ENCODE results near the gene ST6GALNAC5.
A peak's percentile ranks its signal among the peaks of the same experiment; 100 is the strongest.

Gene ST6GALNAC5

GRCh38 chr1:77027847-77028246 lies 160.6 kb downstream of the ST6GALNAC5 start:
- H3K9me3 ChIP-seq (ENCODE audit: control insufficient read depth in 2 of 2, low read length in 2 of 2) = no peaks in the 10 kb centered on the region
- no peak overlapping the region for H3K9ac ChIP-seq (ENCODE audit: low read length in 2 of 2)
- H3K36me3 ChIP-seq (ENCODE audit: control insufficient read depth in 2 of 2, insufficient read depth in 2 of 2, low read length in 2 of 2) = no peaks in the 10 kb centered on the region
- no peaks in the 10 kb centered on the region for H3K27me3 ChIP-seq (ENCODE audit: control insufficient read depth in 1 of 2, insufficient read depth in 2 of 2, low read length in 2 of 2)
- H3K27ac ChIP-seq (ENCODE audit: low read length) = no peak overlapping the region
- no peak overlapping the region for H3K4me3 ChIP-seq (ENCODE audit: low read length in 2 of 2)
- peaks cover 5% of the 10 kb centered on the region for H3K4me1 ChIP-seq (ENCODE audit: control insufficient read depth, insufficient read depth, low read length)

- peaks cover 5% of the 10 kb centered on the region for H3K4me1 ChIP-seq (ENCODE audit: control insufficient read depth, insufficient read depth, low read length)
Measured at GRCh38 chr1:77030401-77031105, 163.3 kb downstream of the ST6GALNAC5 start.

GRCh38 chr1:77031106-77031662 lies 163.9 kb downstream of the ST6GALNAC5 start:
- no peak overlapping the region for H3K9ac ChIP-seq (ENCODE audit: low read length in 2 of 2)
- H3K27me3 ChIP-seq (ENCODE audit: control insufficient read depth in 1 of 2, insufficient read depth in 2 of 2, low read length in 2 of 2) = no peaks in the 10 kb centered on the region
- peaks cover 5% of the 10 kb centered on the region for H3K4me1 ChIP-seq (ENCODE audit: control insufficient read depth, insufficient read depth, low read length)
- no peak overlapping the region for H3K4me3 ChIP-seq (ENCODE audit: low read length in 2 of 2)
- H3K9me3 ChIP-seq (ENCODE audit: control insufficient read depth in 2 of 2, low read length in 2 of 2) = no peaks in the 10 kb centered on the region
- no peak overlapping the region for H3K27ac ChIP-seq (ENCODE audit: low read length)
- H3K36me3 ChIP-seq (ENCODE audit: control insufficient read depth in 2 of 2, insufficient read depth in 2 of 2, low read length in 2 of 2) = no peaks in the 10 kb centered on the region

More at GRCh38 chr1:77030401-77031105, 163.3 kb downstream of the ST6GALNAC5 start:
- H3K36me3 ChIP-seq (ENCODE audit: control insufficient read depth in 2 of 2, insufficient read depth in 2 of 2, low read length in 2 of 2) = no peaks in the 10 kb centered on the region
- H3K9me3 ChIP-seq (ENCODE audit: control insufficient read depth in 2 of 2, low read length in 2 of 2) = no peaks in the 10 kb centered on the region
- H3K27me3 ChIP-seq (ENCODE audit: control insufficient read depth in 1 of 2, insufficient read depth in 2 of 2, low read length in 2 of 2) = no peaks in the 10 kb centered on the region
- no peak overlapping the region for H3K9ac ChIP-seq (ENCODE audit: low read length in 2 of 2)
- no peak overlapping the region for H3K4me3 ChIP-seq (ENCODE audit: low read length in 2 of 2)
- no peak overlapping the region for H3K27ac ChIP-seq (ENCODE audit: low read length)

GRCh38 chr1:77036560-77036959 lies 169.3 kb downstream of the ST6GALNAC5 start:
- Histone ChIP-seq H3K27ac (ENCODE audit: low read length) (no peak overlapping the region), H3K9me3 (ENCODE audit: control insufficient read depth in 2 of 2, low read length in 2 of 2) (no peaks in the 10 kb centered on the region), H3K27me3 (ENCODE audit: control insufficient read depth in 1 of 2, insufficient read depth in 2 of 2, low read length in 2 of 2) (no peaks in the 10 kb centered on the region), H3K36me3 (ENCODE audit: control insufficient read depth in 2 of 2, insufficient read depth in 2 of 2, low read length in 2 of 2) (no peaks in the 10 kb centered on the region), H3K9ac (ENCODE audit: low read length in 2 of 2) (no peak overlapping the region), H3K4me1 (ENCODE audit: control insufficient read depth, insufficient read depth, low read length) (peaks cover 15% of the 10 kb centered on the region), H3K4me3 (ENCODE audit: low read length in 2 of 2) (no peak overlapping the region)

GRCh38 chr1:77037038-77037437 lies 169.8 kb downstream of the ST6GALNAC5 start:
- H3K9me3 ChIP-seq (ENCODE audit: control insufficient read depth in 2 of 2, low read length in 2 of 2) = no peaks in the 10 kb centered on the region
- no peaks in the 10 kb centered on the region for H3K36me3 ChIP-seq (ENCODE audit: control insufficient read depth in 2 of 2, insufficient read depth in 2 of 2, low read length in 2 of 2)
- no peak overlapping the region for H3K27ac ChIP-seq (ENCODE audit: low read length)
- no peaks in the 10 kb centered on the region for H3K27me3 ChIP-seq (ENCODE audit: control insufficient read depth in 1 of 2, insufficient read depth in 2 of 2, low read length in 2 of 2)
- H3K9ac ChIP-seq (ENCODE audit: low read length in 2 of 2) = no peak overlapping the region
- peaks cover 15% of the 10 kb centered on the region for H3K4me1 ChIP-seq (ENCODE audit: control insufficient read depth, insufficient read depth, low read length)
- H3K4me3 ChIP-seq (ENCODE audit: low read length in 2 of 2) = no peak overlapping the region

GRCh38 chr1:77038000-77038399 lies 170.7 kb downstream of the ST6GALNAC5 start:
- no peaks in the 10 kb centered on the region for H3K9me3 ChIP-seq (ENCODE audit: control insufficient read depth in 2 of 2, low read length in 2 of 2)
- H3K4me3 ChIP-seq (ENCODE audit: low read length in 2 of 2) = no peak overlapping the region
- no peaks in the 10 kb centered on the region for H3K27me3 ChIP-seq (ENCODE audit: control insufficient read depth in 1 of 2, insufficient read depth in 2 of 2, low read length in 2 of 2)
- peaks cover 15% of the 10 kb centered on the region for H3K4me1 ChIP-seq (ENCODE audit: control insufficient read depth, insufficient read depth, low read length)
- H3K9ac ChIP-seq (ENCODE audit: low read length in 2 of 2) = no peak overlapping the region
- H3K27ac ChIP-seq (ENCODE audit: low read length) = no peak overlapping the region
- no peaks in the 10 kb centered on the region for H3K36me3 ChIP-seq (ENCODE audit: control insufficient read depth in 2 of 2, insufficient read depth in 2 of 2, low read length in 2 of 2)

- Histone ChIP-seq H3K27ac (ENCODE audit: low read length) (peak overlapping the region; percentile 19), H3K27me3 (ENCODE audit: control insufficient read depth in 1 of 2, insufficient read depth in 2 of 2, low read length in 2 of 2) (no peaks in the 10 kb centered on the region), H3K9me3 (ENCODE audit: control insufficient read depth in 2 of 2, low read length in 2 of 2) (no peaks in the 10 kb centered on the region), H3K4me3 (ENCODE audit: low read length in 2 of 2) (peak overlapping the region in 1 of 2 donors; percentile 2), H3K9ac (ENCODE audit: low read length in 2 of 2) (peak overlapping the region in 1 of 2 donors; percentile 10), H3K36me3 (ENCODE audit: control insufficient read depth in 2 of 2, insufficient read depth in 2 of 2, low read length in 2 of 2) (peaks cover 0 to 2% of the 10 kb centered on the region in 2 donors), H3K4me1 (ENCODE audit: control insufficient read depth, insufficient read depth, low read length) (peaks cover 15% of the 10 kb centered on the region)
Measured at GRCh38 chr1:77039111-77039510, 171.8 kb downstream of the ST6GALNAC5 start.

- no peak overlapping the region for H3K27ac ChIP-seq (ENCODE audit: low read length)
Measured at GRCh38 chr1:77039739-77040138, 172.5 kb downstream of the ST6GALNAC5 start.

GRCh38 chr1:77040826-77041225 lies 173.5 kb downstream of the ST6GALNAC5 start:
- peaks cover 15% of the 10 kb centered on the region for H3K4me1 ChIP-seq (ENCODE audit: control insufficient read depth, insufficient read depth, low read length)
- H3K9me3 ChIP-seq (ENCODE audit: control insufficient read depth in 2 of 2, low read length in 2 of 2) = no peaks in the 10 kb centered on the region
- H3K9ac ChIP-seq (ENCODE audit: low read length in 2 of 2) = no peak overlapping the region
- H3K36me3 ChIP-seq (ENCODE audit: control insufficient read depth in 2 of 2, insufficient read depth in 2 of 2, low read length in 2 of 2) = peaks cover 0 to 4% of the 10 kb centered on the region in 2 donors
- no peak overlapping the region for H3K4me3 ChIP-seq (ENCODE audit: low read length in 2 of 2)
- no peak overlapping the region for H3K27ac ChIP-seq (ENCODE audit: low read length)
- no peaks in the 10 kb centered on the region for H3K27me3 ChIP-seq (ENCODE audit: control insufficient read depth in 1 of 2, insufficient read depth in 2 of 2, low read length in 2 of 2)

More at GRCh38 chr1:77039739-77040138, 172.5 kb downstream of the ST6GALNAC5 start:
- H3K9ac ChIP-seq (ENCODE audit: low read length in 2 of 2) = no peak overlapping the region
- no peak overlapping the region for H3K4me3 ChIP-seq (ENCODE audit: low read length in 2 of 2)
- peaks cover 15% of the 10 kb centered on the region for H3K4me1 ChIP-seq (ENCODE audit: control insufficient read depth, insufficient read depth, low read length)
- H3K27me3 ChIP-seq (ENCODE audit: control insufficient read depth in 1 of 2, insufficient read depth in 2 of 2, low read length in 2 of 2) = no peaks in the 10 kb centered on the region
- H3K9me3 ChIP-seq (ENCODE audit: control insufficient read depth in 2 of 2, low read length in 2 of 2) = no peaks in the 10 kb centered on the region
- peaks cover 0 to 4% of the 10 kb centered on the region in 2 donors for H3K36me3 ChIP-seq (ENCODE audit: control insufficient read depth in 2 of 2, insufficient read depth in 2 of 2, low read length in 2 of 2)

GRCh38 chr1:77044133-77044849 lies 177.0 kb downstream of the ST6GALNAC5 start:
- Histone ChIP-seq H3K36me3 (ENCODE audit: control insufficient read depth in 2 of 2, insufficient read depth in 2 of 2, low read length in 2 of 2) (peaks cover 0 to 4% of the 10 kb centered on the region in 2 donors), H3K9ac (ENCODE audit: low read length in 2 of 2) (no peak overlapping the region), H3K27me3 (ENCODE audit: control insufficient read depth in 1 of 2, insufficient read depth in 2 of 2, low read length in 2 of 2) (no peaks in the 10 kb centered on the region), H3K4me1 (ENCODE audit: control insufficient read depth, insufficient read depth, low read length) (peaks cover 8% of the 10 kb centered on the region), H3K27ac (ENCODE audit: low read length) (no peak overlapping the region), H3K9me3 (ENCODE audit: control insufficient read depth in 2 of 2, low read length in 2 of 2) (no peaks in the 10 kb centered on the region), H3K4me3 (ENCODE audit: low read length in 2 of 2) (no peak overlapping the region)
